ENCODE measurements around the gene DISP2.

DISP2 gene

GRCh38 chr15:40409366-40409765, 51.3 kb downstream of the DISP2 start:
- H3K27ac ChIP-seq = no peak overlapping the region
- H3K4me3 ChIP-seq = no peak overlapping the region

- no peak overlapping the region for H3K4me3 ChIP-seq
- H3K27ac ChIP-seq = no peak overlapping the region
These were observed 52.5 kb downstream of the DISP2 start for GRCh38 chr15:40410476-40410875.

GRCh38 chr15:40412095-40412759, 54.2 kb downstream of the DISP2 start:
- Histone ChIP-seq H3K27ac (no peak overlapping the region), H3K4me3 (no peak overlapping the region)

GRCh38 chr15:40413036-40413435, 55.0 kb downstream of the DISP2 start:
- Histone ChIP-seq H3K4me3 (no peak overlapping the region), H3K27ac (no peak overlapping the region)

- Histone ChIP-seq H3K4me3 (no peak overlapping the region), H3K27ac (no peak overlapping the region)
These were observed 56.8 kb downstream of the DISP2 start for GRCh38 chr15:40414816-40415215.

GRCh38 chr15:40415226-40415625, 57.2 kb downstream of the DISP2 start:
- Histone ChIP-seq H3K27ac (no peak overlapping the region), H3K4me3 (no peak overlapping the region)

- Histone ChIP-seq H3K4me3 (no peak overlapping the region), H3K27ac (no peak overlapping the region)
These were observed 58.0 kb downstream of the DISP2 start for GRCh38 chr15:40416056-40416455.

GRCh38 chr15:40418126-40418525, 60.1 kb downstream of the DISP2 start:
- no peak overlapping the region for H3K27ac ChIP-seq
- H3K4me3 ChIP-seq = no peak overlapping the region

GRCh38 chr15:40420071-40420713, 62.2 kb downstream of the DISP2 start:
- no peak overlapping the region for H3K27ac ChIP-seq
- no peak overlapping the region for H3K4me3 ChIP-seq

GRCh38 chr15:40420793-40421192, 62.8 kb downstream of the DISP2 start:
- Histone ChIP-seq H3K27ac (no peak overlapping the region), H3K4me3 (no peak overlapping the region)

GRCh38 chr15:40421246-40422157, 63.5 kb downstream of the DISP2 start:
- no peak overlapping the region for H3K27ac ChIP-seq
- no peak overlapping the region for H3K4me3 ChIP-seq

- no peak overlapping the region for H3K27ac ChIP-seq
- H3K4me3 ChIP-seq = no peak overlapping the region
These were observed 66.6 kb downstream of the DISP2 start for GRCh38 chr15:40424483-40425115.

- no peak overlapping the region for H3K27ac ChIP-seq
These were observed 67.7 kb downstream of the DISP2 start for GRCh38 chr15:40425681-40426080.

GRCh38 chr15:40427188-40427587, 69.2 kb downstream of the DISP2 start:
- H3K4me3 ChIP-seq = no peak overlapping the region
- no peak overlapping the region for H3K27ac ChIP-seq

More at GRCh38 chr15:40425681-40426080, 67.7 kb downstream of the DISP2 start:
- no peak overlapping the region for H3K4me3 ChIP-seq

- no peak overlapping the region for H3K4me3 ChIP-seq
These were observed 70.2 kb downstream of the DISP2 start for GRCh38 chr15:40428185-40428584.

More at GRCh38 chr15:40428185-40428584, 70.2 kb downstream of the DISP2 start:
- no peak overlapping the region for H3K27ac ChIP-seq

Measured in skin epidermis (tissue), 12 donors.